GM19240 (cell line): ENCODE results near the gene EXOSC9.
"Not testable (repeated sequence)": the region's sequence is repeated elsewhere in the genome, so short reads cannot be mapped to it uniquely, and the experiment has no call there.

Source experiments
- DNase-seq: peaks from one replicate; pipeline ENCODE4 v3.0.0; 2011; ENCODE audit warnings: low spot score; ENCODE audit not compliant: insufficient read length

Gene EXOSC9

GRCh38 chr4:121800961-121801714 lies at the start of gene EXOSC9:
TSS of gene EXOSC9 (plus strand) at chr4:121801323. CDS start at chr4:121801425, 102 bp downstream.
- peak; percentile 64 for DNase-seq

DNA sequence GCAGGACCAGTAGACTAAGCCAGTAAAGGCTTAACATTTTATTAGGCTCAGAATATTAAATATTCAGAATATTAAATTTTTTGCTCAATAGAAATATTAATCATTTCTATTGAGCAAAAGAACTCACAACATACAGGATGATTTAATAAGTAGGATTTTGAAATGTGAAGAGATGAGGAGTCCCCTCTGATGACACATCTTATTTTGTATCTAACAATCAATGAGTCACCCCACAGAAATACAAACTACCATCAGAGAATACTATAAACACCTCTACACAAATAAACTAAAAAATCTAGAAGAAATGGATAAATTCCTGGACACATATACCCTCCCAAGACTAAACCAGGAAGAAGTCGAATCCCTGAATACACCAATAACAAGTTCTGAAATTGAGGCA lies 49.0 kb upstream of the EXOSC9 start:
- not testable (repeated sequence) for DNase-seq

GRCh38 chr4:121758925-121759568 lies 42.1 kb upstream of the EXOSC9 start:
- no peak for DNase-seq

GRCh38 chr4:121760205-121760604 lies 40.9 kb upstream of the EXOSC9 start:
- DNase-seq: no peak

DNA sequence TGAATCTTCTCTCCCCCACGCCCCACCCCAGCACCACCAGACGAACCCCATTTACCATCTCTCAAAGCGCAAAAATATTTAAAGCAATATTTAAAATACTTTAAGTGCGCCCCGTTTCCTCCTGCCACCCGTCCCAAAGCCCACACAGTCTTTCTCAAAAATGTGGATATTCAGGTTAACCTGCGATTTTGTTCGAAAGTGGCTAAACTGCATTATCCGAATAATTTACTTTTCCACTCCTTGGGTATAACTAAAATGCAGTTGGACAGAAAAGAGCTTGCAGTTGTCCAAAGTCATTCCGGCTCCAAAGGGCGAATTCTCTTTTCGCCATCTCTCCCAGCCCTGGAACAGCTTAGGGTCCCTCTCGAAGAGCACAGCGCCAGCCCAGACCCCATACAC lies 36.8 kb upstream of the EXOSC9 start:
- no peak for DNase-seq

GRCh38 chr4:121764702-121765367 lies 36.3 kb upstream of the EXOSC9 start, which contains the start of gene SMIM43:
TSS of gene SMIM43 (minus strand) at chr4:121765164. CDS start at chr4:121765105, 59 bp downstream.
- no peak for DNase-seq

DNA sequence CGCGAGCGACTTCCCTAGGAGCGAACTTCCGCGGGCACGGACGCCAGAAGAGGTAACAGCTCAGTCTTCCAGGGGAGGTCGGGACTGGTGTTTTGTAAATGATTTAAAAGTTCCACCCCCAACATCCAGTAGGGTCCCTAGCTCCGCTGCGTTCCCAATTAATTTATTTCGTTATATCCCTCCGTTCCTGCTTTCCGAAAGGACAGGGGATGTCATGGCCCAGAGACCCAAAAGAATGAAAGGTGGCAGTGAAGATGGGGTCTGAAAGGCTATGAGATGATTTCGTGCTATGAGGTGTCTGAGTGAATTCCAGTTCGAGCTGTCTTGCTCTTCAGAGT lies 35.8 kb upstream of the EXOSC9 start:
- no peak for DNase-seq

GRCh38 chr4:121765971-121766538 lies 35.1 kb upstream of the EXOSC9 start:
- no peak for DNase-seq

- no peak for DNase-seq
Measured at GRCh38 chr4:121767166-121767565, 34.0 kb upstream of the EXOSC9 start.

DNA sequence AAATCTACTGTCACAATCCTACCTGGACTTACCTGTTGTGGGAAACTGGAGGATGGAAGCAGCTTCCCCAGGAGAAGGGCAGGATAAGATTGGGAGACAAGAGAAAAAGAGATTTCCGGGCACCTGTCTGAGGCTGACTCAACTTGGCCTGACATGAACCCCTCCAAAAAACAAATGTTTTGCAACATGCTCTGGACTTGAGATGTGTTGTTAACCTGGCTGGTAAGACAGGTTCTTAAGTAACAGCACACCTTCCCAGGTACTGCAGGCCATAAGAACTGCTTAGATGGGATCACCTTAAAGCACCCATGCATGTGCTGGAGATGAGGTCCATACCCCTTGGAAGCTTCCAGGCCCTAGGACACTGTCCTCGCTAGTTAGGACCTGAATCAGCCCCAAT lies 31.8 kb upstream of the EXOSC9 start:
- no peak for DNase-seq

GRCh38 chr4:121771869-121772268 lies 29.3 kb upstream of the EXOSC9 start:
- no peak for DNase-seq

GRCh38 chr4:121773883-121774282 lies 27.2 kb upstream of the EXOSC9 start:
- DNase-seq: no peak

DNA sequence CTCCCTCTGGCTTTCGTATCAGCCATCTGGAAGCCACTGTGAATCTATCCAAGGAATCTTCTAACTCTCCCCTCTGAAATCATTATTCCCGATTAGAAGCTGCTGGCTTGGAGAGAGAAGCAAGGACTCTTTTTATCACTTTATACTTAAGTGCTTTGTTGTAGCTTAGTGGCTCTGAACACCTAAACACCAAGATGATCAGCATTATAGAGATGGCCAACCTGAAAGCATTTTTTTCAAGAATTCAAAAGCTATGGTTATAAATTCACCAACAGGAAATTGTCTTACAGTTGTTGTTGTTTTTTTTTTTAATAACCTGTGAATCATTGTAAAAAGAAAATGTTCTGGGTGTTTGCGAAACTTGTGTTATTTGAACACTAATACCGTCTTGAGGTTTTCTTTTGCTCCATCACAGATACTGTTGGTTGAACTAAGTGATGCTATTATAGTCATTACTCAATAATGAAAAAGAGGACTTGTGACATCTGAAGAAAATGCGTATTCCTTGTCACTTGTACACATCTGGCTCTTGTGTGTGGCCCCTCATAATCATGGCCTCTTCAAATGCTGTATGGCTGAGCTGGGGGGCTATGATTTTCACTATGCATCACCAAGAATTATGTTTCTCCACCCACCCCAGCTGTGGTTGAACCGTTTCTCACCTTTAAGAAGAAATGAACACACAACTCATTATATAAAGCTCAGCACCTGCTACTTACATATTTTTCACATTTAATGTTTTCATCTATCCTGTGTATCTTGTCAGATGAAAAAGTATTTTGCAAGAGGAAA lies 24.3 kb upstream of the EXOSC9 start:
- DNase-seq: no peak

DNA sequence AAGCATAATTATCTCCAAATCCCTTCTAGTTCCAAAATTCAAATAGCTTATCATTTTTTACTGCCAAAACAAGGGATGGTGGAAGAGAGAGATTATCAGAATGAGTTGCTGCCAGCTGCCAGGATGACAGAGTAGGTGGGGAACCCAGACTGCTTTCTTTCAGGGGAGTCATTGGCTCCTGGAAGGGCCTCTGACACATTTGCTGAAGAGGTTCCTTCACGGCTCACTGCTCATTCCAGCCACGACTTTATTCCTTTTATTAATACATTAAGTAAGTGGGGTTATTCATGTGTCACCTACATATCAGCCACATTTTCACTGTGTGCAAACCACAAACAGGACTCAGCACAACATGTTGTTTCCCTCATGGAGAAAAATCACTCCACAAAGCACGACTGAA lies 23.5 kb upstream of the EXOSC9 start:
- no peak for DNase-seq

DNA sequence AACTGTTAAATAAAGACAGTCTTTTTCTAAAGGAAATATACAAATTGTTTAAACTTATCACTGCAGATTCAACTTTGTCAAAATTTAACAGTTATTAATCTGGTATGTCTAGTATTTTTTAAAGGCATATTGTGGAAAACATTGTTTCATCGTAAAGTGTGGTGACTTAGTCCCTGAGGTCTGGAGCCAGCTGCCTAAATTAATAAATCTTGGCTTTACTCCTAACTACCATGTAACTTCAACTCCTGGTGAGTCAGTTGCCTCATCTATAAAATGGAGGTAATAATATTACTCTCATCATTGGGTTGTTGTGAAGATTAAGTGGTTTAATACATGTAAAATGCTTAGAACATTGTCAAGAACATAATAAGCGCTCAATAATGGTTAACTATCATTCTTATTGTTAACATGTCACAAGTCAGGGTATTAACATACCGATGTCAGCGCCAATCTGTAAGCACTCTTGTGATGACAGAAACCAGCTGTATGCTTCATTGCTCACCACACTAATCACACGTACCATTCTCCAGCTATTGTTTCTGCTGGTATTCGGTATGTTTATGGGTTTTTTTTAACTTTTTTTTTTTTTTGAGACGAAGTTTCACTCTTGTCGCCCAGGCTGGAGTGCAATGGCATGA lies 22.0 kb upstream of the EXOSC9 start:
- no peak for DNase-seq

DNA sequence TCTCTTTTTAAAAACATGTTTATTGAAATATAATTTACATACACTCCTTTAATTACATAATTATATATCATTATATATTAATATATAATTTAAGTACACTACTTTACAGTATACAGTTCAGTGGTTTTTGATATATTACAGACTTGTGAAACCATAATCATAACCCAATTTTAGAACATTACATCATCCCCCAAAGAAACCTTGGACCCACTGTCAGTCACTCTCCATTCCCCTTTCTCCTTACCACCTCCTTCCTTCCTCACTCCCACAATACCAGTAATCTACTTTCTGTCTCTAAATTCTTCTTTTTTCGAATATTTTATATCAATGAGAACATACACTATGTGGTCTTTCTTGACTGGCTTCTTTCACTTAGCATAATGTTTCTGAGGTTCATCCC lies 17.9 kb upstream of the EXOSC9 start:
- DNase-seq: no peak

- DNase-seq: no peak
Measured at GRCh38 chr4:121784401-121784800, 16.7 kb upstream of the EXOSC9 start.

DNA sequence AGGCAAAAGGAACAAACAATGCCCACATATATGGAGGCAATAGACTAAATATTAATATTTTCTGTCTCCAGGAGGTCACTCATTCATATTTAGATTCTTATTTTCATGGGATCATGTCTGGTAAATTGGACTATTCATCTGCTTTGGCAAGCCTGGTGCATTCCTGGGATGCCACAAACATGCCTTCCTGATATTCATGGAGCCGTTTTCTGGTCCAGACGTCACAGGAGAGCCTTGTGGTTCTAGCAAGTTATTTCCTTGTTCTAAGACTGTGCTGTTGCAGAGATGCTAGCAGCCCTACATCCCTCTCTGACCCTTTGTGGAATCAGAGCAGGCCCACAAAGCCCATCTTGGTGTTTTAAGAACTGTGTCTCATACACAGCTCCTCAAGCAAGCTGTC lies 16.1 kb upstream of the EXOSC9 start:
- DNase-seq: no peak

- no peak for DNase-seq
Measured at GRCh38 chr4:121785479-121785878, 15.6 kb upstream of the EXOSC9 start.

GRCh38 chr4:121786221-121786620 lies 14.9 kb upstream of the EXOSC9 start:
- no peak for DNase-seq

DNA sequence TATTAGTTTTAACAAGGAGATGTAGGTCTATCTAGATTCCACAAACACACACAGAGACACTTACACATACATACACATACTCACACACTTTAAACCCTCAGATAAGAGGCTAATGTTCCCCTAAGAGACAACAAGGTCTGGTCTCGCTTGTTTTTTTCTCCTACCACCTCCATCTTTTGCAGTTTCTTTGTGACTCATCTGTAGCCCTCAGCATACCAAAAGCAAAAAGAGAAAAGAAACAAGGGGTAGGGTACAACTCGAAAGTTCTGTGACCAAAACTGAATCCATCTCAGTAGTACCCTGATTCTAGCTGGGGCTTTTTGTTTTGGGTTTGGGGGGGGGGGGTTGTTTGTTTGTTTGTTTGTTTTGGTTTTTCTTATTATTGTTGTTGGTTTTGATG lies 12.2 kb upstream of the EXOSC9 start:
- peak; percentile 14 for DNase-seq
